Activated CD4-positive, alpha-beta T cell treated with anti-CD3 and anti-CD28 coated beads, Interleukin-2, amount 50 U/mL, for 16 hours (primary cell): ENCODE data around the gene EPHX1.
"Not testable (repeated sequence)": the region's sequence is repeated elsewhere in the genome, so short reads cannot be mapped to it uniquely, and the experiment has no call there.

Experiments
- DNase-seq: peaks from one replicate; pipeline ENCODE4 v3.0.0-alpha.2; 2020

Gene EPHX1

GRCh38 chr1:225883616-225884265 lies 73.8 kb downstream of the EPHX1 start:
- DNase-seq = no peak

GRCh38 chr1:225885336-225885735 lies 75.4 kb downstream of the EPHX1 start:
- no peak for DNase-seq

DNA sequence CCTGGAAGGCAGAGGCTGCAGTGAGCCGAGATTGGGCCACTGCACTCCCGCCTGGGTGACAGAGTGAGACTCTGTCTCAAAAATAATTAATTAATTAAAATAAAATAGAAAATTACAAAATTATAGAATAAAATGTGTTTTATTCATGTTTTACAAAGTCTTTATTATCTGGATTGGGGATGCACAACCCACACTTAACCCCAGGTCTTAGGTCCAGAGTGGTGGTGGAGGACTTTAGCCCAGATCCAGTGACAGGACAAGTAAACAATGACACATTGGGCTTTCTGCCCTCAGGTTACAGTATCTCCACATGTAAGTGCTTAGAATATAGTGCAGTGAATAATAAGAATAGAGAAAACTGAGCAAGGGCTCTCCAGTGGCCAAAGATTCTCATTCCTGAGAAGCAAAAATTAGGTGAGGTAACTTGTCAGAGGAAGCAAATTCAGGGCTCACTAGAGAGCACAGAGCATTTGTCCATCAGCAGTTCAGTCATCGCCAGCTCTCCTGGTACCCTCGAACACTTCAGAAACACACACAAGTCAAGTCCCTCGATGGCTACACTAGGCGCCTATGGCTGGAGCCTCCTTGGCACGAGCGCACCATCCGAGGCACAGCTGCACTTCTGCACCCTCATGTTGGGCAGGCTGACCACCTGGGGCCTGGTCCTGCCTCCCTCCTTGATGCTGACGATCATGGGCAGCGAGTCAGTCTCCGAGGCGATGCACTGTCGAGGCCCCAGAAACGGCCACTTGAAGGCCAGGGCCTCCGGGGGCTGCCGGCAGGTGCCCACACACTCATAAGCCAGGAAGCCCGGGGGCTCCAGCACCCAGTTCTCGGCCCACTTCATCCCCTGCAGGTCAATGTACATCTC lies 76.5 kb downstream of the EPHX1 start:
- DNase-seq = no peak

DNA sequence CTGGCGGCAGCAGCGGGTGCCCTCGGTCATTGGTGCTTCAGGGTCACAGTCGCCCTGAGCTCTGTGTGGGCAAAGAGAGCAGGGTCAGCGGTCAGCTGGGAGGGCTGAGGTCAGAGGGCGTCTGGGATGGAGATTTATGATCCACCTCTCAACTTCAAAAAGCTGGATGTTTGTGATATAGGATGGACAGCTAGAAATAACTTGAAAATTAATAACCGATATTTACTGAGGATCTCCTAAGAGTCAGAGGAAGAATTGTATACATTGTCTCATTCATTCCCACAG lies 77.0 kb downstream of the EPHX1 start:
- DNase-seq = no peak

- not testable (repeated sequence) for DNase-seq
Measured at GRCh38 chr1:225887554-225888288, 77.8 kb downstream of the EPHX1 start.

- DNase-seq = no peak
Measured at GRCh38 chr1:225888289-225888897, 78.5 kb downstream of the EPHX1 start.

DNA sequence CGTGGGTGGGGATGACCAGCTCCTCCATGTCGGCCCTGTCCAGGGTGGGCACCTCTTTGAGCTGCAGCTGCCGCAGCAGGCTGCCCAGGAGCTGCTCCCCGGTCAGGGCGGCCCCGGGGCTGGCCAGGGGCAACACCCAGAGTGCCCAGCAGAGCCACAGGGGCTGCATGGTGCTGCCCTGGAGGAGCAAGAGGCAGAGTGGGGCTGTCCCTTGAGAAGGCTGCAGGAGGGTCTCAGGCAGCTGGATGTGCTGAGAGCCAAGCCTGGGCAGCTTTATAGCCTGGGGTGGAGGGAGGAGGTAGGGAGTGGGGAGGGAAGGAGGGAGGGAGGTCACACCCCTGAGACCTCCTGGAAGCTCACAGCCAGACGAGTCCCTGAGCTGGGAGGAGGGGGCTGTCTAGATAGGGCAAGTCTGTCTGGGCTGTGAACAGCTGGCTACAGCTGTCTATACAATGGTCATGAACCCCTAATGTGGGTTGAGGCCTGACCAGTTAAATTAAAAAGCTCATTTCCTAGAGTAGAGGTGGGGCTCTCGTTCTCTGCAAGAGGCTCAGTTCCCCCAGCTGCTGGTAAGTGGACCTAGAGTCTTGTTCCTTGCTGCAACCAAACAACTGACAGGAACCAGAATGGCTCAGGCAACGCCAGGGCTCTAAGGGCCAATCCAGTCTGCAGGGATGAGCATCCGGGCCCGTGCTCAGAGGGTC lies 79.1 kb downstream of the EPHX1 start, which contains the start of gene LEFTY1:
LEFTY1 (minus strand) TSS at position 249 of the 704 bp plus-strand sequence; CDS start at position 169, 80 bp downstream.
- DNase-seq = no peak

DNA sequence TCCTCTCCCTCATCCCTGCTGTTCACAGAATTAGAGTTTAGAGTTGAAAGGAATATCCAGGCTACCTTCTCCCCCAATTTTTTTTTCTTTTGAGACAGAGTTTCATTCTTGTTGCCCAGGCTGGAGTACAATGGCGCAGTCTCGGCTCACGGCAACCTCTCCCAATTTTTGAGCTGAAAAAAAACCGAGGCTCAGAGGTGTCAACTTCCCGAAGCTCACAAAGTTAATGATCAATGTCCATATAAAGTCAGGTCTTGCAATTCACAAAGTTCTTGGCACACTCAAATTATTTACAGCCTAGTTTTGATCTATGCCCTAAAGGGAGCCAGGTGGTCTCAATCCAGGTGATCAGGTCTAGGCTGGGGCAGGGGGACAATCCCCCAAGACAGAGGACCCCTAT lies 79.8 kb downstream of the EPHX1 start:
- no peak for DNase-seq

GRCh38 chr1:225890346-225891228 lies 80.7 kb downstream of the EPHX1 start:
- no peak for DNase-seq

- no peak for DNase-seq
Measured at GRCh38 chr1:225891229-225891972, 81.5 kb downstream of the EPHX1 start.

DNA sequence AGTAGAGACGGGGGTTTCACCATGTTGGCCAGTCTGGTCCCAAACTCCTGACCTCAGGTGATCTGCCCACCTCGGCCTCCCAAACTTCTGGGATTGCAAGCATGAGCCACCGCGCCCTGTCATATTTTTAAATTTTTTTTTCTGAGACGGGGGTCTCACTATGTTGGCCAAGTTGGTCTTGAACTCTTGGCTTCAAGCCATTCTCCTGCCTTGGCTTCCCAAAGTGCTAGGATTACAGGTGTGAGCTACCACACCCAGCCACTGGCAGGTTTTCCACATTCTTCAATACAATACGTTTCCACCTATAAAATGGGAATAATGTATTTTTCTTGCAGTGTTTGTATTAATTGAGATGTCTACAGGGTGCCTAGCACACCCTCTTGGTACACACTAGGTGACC lies 82.4 kb downstream of the EPHX1 start:
- no peak for DNase-seq
